ENCODE data around the gene ALKBH8. TPM values are rescaled to one million over a fixed set of nuclear protein-coding genes. Genes with fewer than 3 reads are reported as not detected.

The ALKBH8 gene
- total RNA-seq, 2 experiments from 2014 or later, result 12.2 to 16.8 TPM

DNA sequence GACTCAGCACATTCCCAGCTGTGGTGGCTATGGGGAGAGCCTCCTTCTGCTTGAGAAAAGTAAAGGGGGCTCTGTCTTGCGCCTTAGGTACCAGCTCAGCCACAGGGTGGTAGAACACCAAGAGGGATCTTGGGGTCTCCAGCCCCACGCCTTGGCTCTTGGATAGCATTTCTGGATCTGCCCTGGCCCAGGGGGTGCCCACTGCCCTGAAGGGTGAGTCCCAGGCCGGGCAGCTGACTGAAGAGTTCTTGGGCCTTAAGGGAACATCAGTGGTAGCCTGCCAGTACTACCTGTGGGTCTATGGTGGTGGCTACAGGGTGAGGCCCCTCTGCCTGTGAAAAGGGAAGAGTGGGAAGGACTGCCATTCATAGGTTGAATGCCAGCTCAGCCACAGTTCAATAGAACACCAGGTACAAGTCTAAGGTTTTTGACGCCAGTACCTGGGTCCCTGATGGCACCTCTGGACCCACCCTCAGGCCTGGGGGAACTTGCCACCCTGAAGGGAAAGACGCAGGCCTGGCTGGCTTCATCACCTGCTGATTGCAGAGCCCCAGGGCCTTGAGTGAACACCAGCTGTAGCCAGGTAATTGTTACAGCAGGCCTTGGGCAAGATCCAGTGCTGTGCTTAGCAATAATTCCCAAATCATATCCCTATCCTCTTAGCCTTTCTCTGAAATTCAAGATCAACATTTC is 111.8 kb downstream of the ALKBH8 start:
- ChIA-PET CTCF (ENCODE audit: unreplicated experiment) (no interaction called here), POLR2A (interaction anchor here (0.7 kb wide), 1 partner anchor 170 kb away, joined by 3 read pairs; no protein-coding TSS in a partner anchor)
- peaks cover 16% of the 10 kb centered on the region for H3K4me1 ChIP-seq (ENCODE audit: insufficient read depth, low read length, poor library complexity, severe bottlenecking)
- TF ChIP-seq, protein P1, sequence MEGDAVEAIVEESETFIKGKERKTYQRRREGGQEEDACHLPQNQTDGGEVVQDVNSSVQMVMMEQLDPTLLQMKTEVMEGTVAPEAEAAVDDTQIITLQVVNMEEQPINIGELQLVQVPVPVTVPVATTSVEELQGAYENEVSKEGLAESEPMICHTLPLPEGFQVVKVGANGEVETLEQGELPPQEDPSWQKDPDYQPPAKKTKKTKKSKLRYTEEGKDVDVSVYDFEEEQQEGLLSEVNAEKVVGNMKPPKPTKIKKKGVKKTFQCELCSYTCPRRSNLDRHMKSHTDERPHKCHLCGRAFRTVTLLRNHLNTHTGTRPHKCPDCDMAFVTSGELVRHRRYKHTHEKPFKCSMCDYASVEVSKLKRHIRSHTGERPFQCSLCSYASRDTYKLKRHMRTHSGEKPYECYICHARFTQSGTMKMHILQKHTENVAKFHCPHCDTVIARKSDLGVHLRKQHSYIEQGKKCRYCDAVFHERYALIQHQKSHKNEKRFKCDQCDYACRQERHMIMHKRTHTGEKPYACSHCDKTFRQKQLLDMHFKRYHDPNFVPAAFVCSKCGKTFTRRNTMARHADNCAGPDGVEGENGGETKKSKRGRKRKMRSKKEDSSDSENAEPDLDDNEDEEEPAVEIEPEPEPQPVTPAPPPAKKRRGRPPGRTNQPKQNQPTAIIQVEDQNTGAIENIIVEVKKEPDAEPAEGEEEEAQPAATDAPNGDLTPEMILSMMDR (conservative IDR thresholded peaks at IDR 0.05; ENCODE audit: low read length), result no peak
- no peak for TF ChIP-seq EZH2phosphoT487 (IDR thresholded peaks at IDR 0.05; ENCODE audit: borderline replicate concordance, low read depth, low read length)
- H2AFZ ChIP-seq (ENCODE audit: low read length), result no peak overlapping the region
- no peak overlapping the region for H3K4me2 ChIP-seq (ENCODE audit: low read length)
- peaks cover 59% of the 10 kb centered on the region for H3K36me3 ChIP-seq (ENCODE audit: insufficient read depth, low read length)
- BruUV-seq (replicated peaks), result no TSS peak
- H3K79me2 ChIP-seq (ENCODE audit: insufficient read depth, low read depth, low read length), result peaks cover 56% of the 10 kb centered on the region
- no peak for DNase-seq (ENCODE audit: low spot score)
- H3K9me3 ChIP-seq (ENCODE audit: low read length), result no peaks in the 10 kb centered on the region
- no peaks in the 10 kb centered on the region for H4K20me1 ChIP-seq (ENCODE audit: insufficient read depth, low read length)
- intact Hi-C loops (cut with micrococcal nuclease; ENCODE audit: unreplicated experiment), result loop anchor here (10.0 kb wide), 1 partner anchor 1379 kb away; the partner anchor contains the start of genes AASDHPPT and KBTBD3
- no peaks in the 10 kb centered on the region for H3K9me2 ChIP-seq (ENCODE audit: insufficient read depth, low read length)
- no peak overlapping the region for H3K27ac ChIP-seq (ENCODE audit: low read depth, low read length, poor library complexity, severe bottlenecking)
- H3K4me3 ChIP-seq (ENCODE audit: low read depth, low read length, poor library complexity, severe bottlenecking), result no peak overlapping the region

Other genes starting within 250 kb of the ALKBH8 start
- gene CWF19L2, start 107.9 kb downstream of the ALKBH8 start, total RNA-seq (2014; rRNA removed; shearing (Covaris generic)), result 13.4 and 20.6 TPM in 2 replicates
- 19.6 and 21.4 TPM in 2 replicates for gene CWF19L2, start 107.9 kb downstream of the ALKBH8 start, total RNA-seq (2022)
- not detected in 2 replicates for gene ELMOD1, start 25.4 kb upstream of the ALKBH8 start, total RNA-seq (2014; rRNA removed; shearing (Covaris generic))
- not detected in 2 replicates for gene ELMOD1, start 25.4 kb upstream of the ALKBH8 start, total RNA-seq (2022)
- not detected in 2 replicates for gene SLN, start 146.3 kb upstream of the ALKBH8 start, total RNA-seq (2014; rRNA removed; shearing (Covaris generic))
- not detected in 2 replicates for gene SLN, start 146.3 kb upstream of the ALKBH8 start, total RNA-seq (2022)

Data from OCI-LY7 (cell line).